CD4-positive, alpha-beta T cell (primary cell): ENCODE measurements around the gene MTNR1A. TPM values are rescaled to one million over a fixed set of nuclear protein-coding genes. Genes with fewer than 3 reads are reported as not detected.

ENCODE experiments used
- ATAC-seq: fragments of 200-7000 bp; cut with Tn5 transposase; one replicate; pipeline ENCODE4 v1.10.0; 2022; ENCODE audit warnings: mild to moderate bottlenecking; ENCODE audit not compliant: poor library complexity
- CTCF ChIA-PET: fragments of 350-600 bp; sonication (Branson Sonifier 250); formaldehyde crosslinking; loops from one replicate; lab custom pipeline; 2021; ENCODE audit warnings: antibody characterized with exemption, inconsistent platforms; lab: Charles Lee
- POLR2A ChIA-PET: fragments of 350-600 bp; sonication (Branson Sonifier 250); formaldehyde crosslinking; loops from one replicate; lab custom pipeline; 2021; ENCODE audit warnings: antibody characterized with exemption, inconsistent platforms; lab: Charles Lee
- DNase-seq, 14 experiments: peaks; one replicate each; pipeline ENCODE4 v3.0.0-alpha.2; 2013 to 2020; ENCODE audit warnings: mixed read lengths in 2 of 14
- H3K27ac ChIP-seq, 2 donors: one replicate each; pipeline versions ENCODE4 v1.5.1 to v1.7.0; 2013; ENCODE audit warnings: low read length in 2 of 2, low read depth in 1 of 2, mild to moderate bottlenecking in 1 of 2
- H3K27me3 ChIP-seq, 2 experiments: 1 replicate in 1 of 2; 2 replicates in 1 of 2; pipeline versions ENCODE4 v1.6.1 to v1.7.0; 2013; ENCODE audit warnings: low read length in 2 of 2, control low read depth in 1 of 2, mild to moderate bottlenecking in 1 of 2, moderate library complexity in 1 of 2; ENCODE audit not compliant: insufficient read depth in 2 of 2, control insufficient read depth in 1 of 2
- H3K36me3 ChIP-seq: one replicate; pipeline ENCODE4 v1.6.1; 2013; ENCODE audit warnings: low read length, control low read depth; ENCODE audit not compliant: insufficient read depth
- H3K4me1 ChIP-seq: one replicate; pipeline ENCODE4 v1.6.1; 2013; ENCODE audit warnings: low read length, control low read depth; ENCODE audit not compliant: insufficient read depth
- H3K4me3 ChIP-seq: one replicate; pipeline ENCODE4 v1.5.1; 2013; ENCODE audit warnings: mild to moderate bottlenecking, low read length, moderate library complexity
- H3K9me3 ChIP-seq, 2 experiments: 1 replicate in 1 of 2; 2 replicates in 1 of 2; pipeline versions ENCODE4 v1.6.1 to v1.7.0; 2013; ENCODE audit warnings: low read length in 2 of 2, mild to moderate bottlenecking in 2 of 2, control low read depth in 1 of 2, moderate library complexity in 1 of 2; ENCODE audit not compliant: control insufficient read depth in 1 of 2, insufficient read depth in 1 of 2
- H3K27ac Mint-ChIP-seq: one replicate; pipeline ENCODE4 v1.8.0; 2020; ENCODE audit warnings: mixed read lengths
- H3K27me3 Mint-ChIP-seq: one replicate; pipeline ENCODE4 v1.8.0; 2021; ENCODE audit warnings: mixed read lengths
- H3K36me3 Mint-ChIP-seq: one replicate; pipeline ENCODE4 v1.8.0; 2021; ENCODE audit warnings: low read depth, mixed read lengths
- H3K4me1 Mint-ChIP-seq: one replicate; pipeline ENCODE4 v1.8.0; 2021; ENCODE audit warnings: low read depth, mixed read lengths
- H3K4me3 Mint-ChIP-seq: one replicate; pipeline ENCODE4 v1.8.0; 2020; ENCODE audit warnings: mild to moderate bottlenecking, mixed read lengths
- H3K9me3 Mint-ChIP-seq: one replicate; pipeline ENCODE4 v1.8.0; 2020; ENCODE audit warnings: mixed read lengths
- intact Hi-C, 2 experiments: fragments of 100-400 bp; cut with DNase I in 1 of 2; cut with micrococcal nuclease in 1 of 2; formaldehyde crosslinking; loops; one replicate each; pipeline versions ENCODE4 v1.15.1 to v1.9.0; 2023 to 2025; cut with DNase I, micrococcal nuclease
- total RNA-seq, 174 experiments: library from RNA in 2 of 174; stranded (reverse) in 2 of 174; gene quantifications; one replicate each; pipeline ENCODE4 v1.2.3 and lab custom pipeline; 2021 to 2026
- TF ChIP-seq, protein P1 (sequence below): fragments of 200-600 bp; IDR thresholded peaks from one replicate; pipeline ENCODE4 v1.8.0; 2022; ENCODE audit warnings: antibody characterized with exemption, mild to moderate bottlenecking

Gene MTNR1A
- total RNA-seq, 2 experiments from 2014 or later = not detected

DNA sequence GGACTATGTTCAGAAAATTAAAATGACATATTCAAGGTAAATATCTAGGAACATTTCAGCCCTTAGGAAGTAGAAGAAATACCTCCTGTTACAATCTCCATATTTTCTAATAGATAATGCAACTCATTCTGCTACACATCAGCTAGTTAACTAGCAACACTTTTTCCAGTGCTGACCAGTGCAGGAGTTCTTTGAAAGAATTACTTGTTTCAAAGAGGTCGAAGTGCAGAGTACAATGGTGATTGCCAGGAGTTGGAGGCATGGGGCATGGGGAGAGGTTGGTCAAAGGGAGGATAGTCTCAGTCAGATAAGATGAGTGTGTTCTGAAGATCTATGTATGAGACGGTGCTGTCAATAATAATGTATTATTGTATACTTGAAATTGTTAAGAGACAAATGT lies 53.1 kb downstream of the MTNR1A start:
- H3K27ac ChIP-seq = no peak overlapping the region
- intact Hi-C loops = no loop called here
- no peak overlapping the region for H3K27ac Mint-ChIP-seq
- DNase-seq = no peak
- no peaks in the 10 kb centered on the region for H3K4me1 Mint-ChIP-seq
- peaks cover 0 to 21% of the 10 kb centered on the region in 2 experiments for H3K9me3 ChIP-seq
- POLR2A ChIA-PET = interaction anchor here (1.1 kb wide), 1 partner anchor 10 kb away, joined by 3 read pairs; no protein-coding TSS in a partner anchor
- H3K27me3 ChIP-seq = no peaks in the 10 kb centered on the region
- no peak for ATAC-seq
- no peaks in the 10 kb centered on the region for H3K27me3 Mint-ChIP-seq
- H3K36me3 Mint-ChIP-seq = no peaks in the 10 kb centered on the region
- no peak overlapping the region for H3K4me3 ChIP-seq
- CTCF ChIA-PET = no interaction called here
- no peaks in the 10 kb centered on the region for H3K36me3 ChIP-seq
- no peak overlapping the region for H3K4me3 Mint-ChIP-seq
- H3K9me3 Mint-ChIP-seq = peaks cover 5% of the 10 kb centered on the region
- TF ChIP-seq, protein P1, sequence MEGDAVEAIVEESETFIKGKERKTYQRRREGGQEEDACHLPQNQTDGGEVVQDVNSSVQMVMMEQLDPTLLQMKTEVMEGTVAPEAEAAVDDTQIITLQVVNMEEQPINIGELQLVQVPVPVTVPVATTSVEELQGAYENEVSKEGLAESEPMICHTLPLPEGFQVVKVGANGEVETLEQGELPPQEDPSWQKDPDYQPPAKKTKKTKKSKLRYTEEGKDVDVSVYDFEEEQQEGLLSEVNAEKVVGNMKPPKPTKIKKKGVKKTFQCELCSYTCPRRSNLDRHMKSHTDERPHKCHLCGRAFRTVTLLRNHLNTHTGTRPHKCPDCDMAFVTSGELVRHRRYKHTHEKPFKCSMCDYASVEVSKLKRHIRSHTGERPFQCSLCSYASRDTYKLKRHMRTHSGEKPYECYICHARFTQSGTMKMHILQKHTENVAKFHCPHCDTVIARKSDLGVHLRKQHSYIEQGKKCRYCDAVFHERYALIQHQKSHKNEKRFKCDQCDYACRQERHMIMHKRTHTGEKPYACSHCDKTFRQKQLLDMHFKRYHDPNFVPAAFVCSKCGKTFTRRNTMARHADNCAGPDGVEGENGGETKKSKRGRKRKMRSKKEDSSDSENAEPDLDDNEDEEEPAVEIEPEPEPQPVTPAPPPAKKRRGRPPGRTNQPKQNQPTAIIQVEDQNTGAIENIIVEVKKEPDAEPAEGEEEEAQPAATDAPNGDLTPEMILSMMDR = no peak
- H3K4me1 ChIP-seq = no peaks in the 10 kb centered on the region

DNA sequence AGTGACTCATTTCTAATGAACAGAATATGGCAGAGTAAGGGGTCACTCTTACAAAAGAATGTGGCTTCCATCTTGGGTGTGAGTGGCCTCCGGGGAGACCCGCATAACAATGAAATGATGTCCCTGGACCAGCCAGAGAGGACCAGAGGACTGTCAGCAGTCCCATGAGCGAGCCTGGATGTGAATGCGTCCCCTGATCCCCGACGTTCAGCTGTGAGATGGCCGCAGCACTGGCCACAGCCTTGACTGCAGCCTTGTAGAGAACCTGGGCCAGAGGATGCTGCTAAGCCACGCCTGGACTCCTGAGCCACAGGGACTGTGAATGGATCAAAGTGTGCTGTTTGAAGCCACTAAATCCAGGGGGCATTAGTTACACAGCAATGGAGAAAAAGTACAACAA lies 53.8 kb downstream of the MTNR1A start:
- ATAC-seq (no peak), DNase-seq (no peak)
- Histone ChIP-seq H3K27ac (no peak overlapping the region), H3K36me3 (no peaks in the 10 kb centered on the region), H3K27me3 (no peaks in the 10 kb centered on the region), H3K9me3 (peaks cover 0 to 21% of the 10 kb centered on the region in 2 experiments), H3K4me1 (no peaks in the 10 kb centered on the region), H3K4me3 (no peak overlapping the region)
- ChIA-PET CTCF (no interaction called here), POLR2A (no interaction called here)
- Mint-ChIP-seq H3K9me3 (peaks cover 3% of the 10 kb centered on the region), H3K27me3 (no peaks in the 10 kb centered on the region), H3K4me3 (no peak overlapping the region), H3K36me3 (no peaks in the 10 kb centered on the region), H3K4me1 (no peaks in the 10 kb centered on the region), H3K27ac (no peak overlapping the region)
- TF ChIP-seq, protein P1 = no peak
- intact Hi-C loops = no loop called here

- H3K4me3 Mint-ChIP-seq = no peak overlapping the region
- Histone ChIP-seq H3K4me1 (no peaks in the 10 kb centered on the region), H3K9me3 (peaks cover 0 to 21% of the 10 kb centered on the region in 2 experiments), H3K27ac (no peak overlapping the region), H3K4me3 (no peak overlapping the region), H3K27me3 (no peaks in the 10 kb centered on the region), H3K36me3 (no peaks in the 10 kb centered on the region)
- H3K36me3 Mint-ChIP-seq = no peaks in the 10 kb centered on the region
- no peaks in the 10 kb centered on the region for H3K9me3 Mint-ChIP-seq
- no peaks in the 10 kb centered on the region for H3K27me3 Mint-ChIP-seq
- POLR2A ChIA-PET = no interaction called here
- TF ChIP-seq, protein P1 = no peak
- DNase-seq (no peak), ATAC-seq (no peak)
- no peaks in the 10 kb centered on the region for H3K4me1 Mint-ChIP-seq
- intact Hi-C loops = no loop called here
- CTCF ChIA-PET = no interaction called here
- H3K27ac Mint-ChIP-seq = no peak overlapping the region
Observed at GRCh38 chr4:186500721-186501304, 54.6 kb downstream of the MTNR1A start.
